Activated B cell treated with CpG ODN at 0.5 μM for 24 hours (primary cell): Measurements from ENCODE around the gene KREMEN1. TPM values are rescaled to one million over a fixed set of nuclear protein-coding genes. Genes with fewer than 3 reads are reported as not detected.

Experiments used
- ATAC-seq: fragments of 200-7000 bp; cut with Tn5 transposase; one replicate; pipeline ENCODE4 v1.10.0; 2021; ENCODE audit warnings: low read depth, mild to moderate bottlenecking, moderate library complexity
- CTCF ChIA-PET: fragments of 350-600 bp; sonication (Branson Sonifier 250); formaldehyde crosslinking; loops from one replicate; lab custom pipeline; 2021; ENCODE audit warnings: antibody characterized with exemption; lab: Charles Lee
- POLR2A ChIA-PET: fragments of 350-600 bp; sonication (Branson Sonifier 250); formaldehyde crosslinking; loops from one replicate; lab custom pipeline; 2021; ENCODE audit warnings: antibody characterized with exemption; lab: Charles Lee
- DNase-seq: peaks from one replicate; pipeline ENCODE4 v3.0.0; 2022
- H3K27ac Mint-ChIP-seq: one replicate; pipeline ENCODE4 v1.8.0; 2020; ENCODE audit warnings: mixed read lengths
- H3K27me3 Mint-ChIP-seq: one replicate; pipeline ENCODE4 v1.8.0; 2021; ENCODE audit warnings: mixed read lengths
- H3K36me3 Mint-ChIP-seq: one replicate; pipeline ENCODE4 v1.8.0; 2021; ENCODE audit warnings: low read depth, mixed read lengths
- H3K4me1 Mint-ChIP-seq: one replicate; pipeline ENCODE4 v1.8.0; 2021; ENCODE audit warnings: mixed read lengths
- H3K4me3 Mint-ChIP-seq: one replicate; pipeline ENCODE4 v1.8.0; 2020; ENCODE audit warnings: mild to moderate bottlenecking, mixed read lengths
- H3K9me3 Mint-ChIP-seq: one replicate; pipeline ENCODE4 v1.8.0; 2020; ENCODE audit warnings: mixed read lengths
- CTCF ChIP-seq: fragments of 200-600 bp; IDR thresholded peaks from one replicate; pipeline ENCODE4 v1.8.0; 2022; ENCODE audit warnings: antibody characterized with exemption, mild to moderate bottlenecking
- intact Hi-C: fragments of 100-400 bp; cut with micrococcal nuclease; formaldehyde crosslinking; loops from one replicate; pipeline ENCODE4 v1.15.1; 2024
- total RNA-seq: library from RNA; stranded (reverse); gene quantifications from 2 replicates; pipeline ENCODE4 v1.2.3, GENCODE V29; 2022

The KREMEN1 gene
- total RNA-seq, 1 donor from 2014 or later, result not detected

- ChIA-PET CTCF (no interaction called here), POLR2A (no interaction called here)
- Mint-ChIP-seq H3K4me1 (peaks cover 11% of the 10 kb centered on the region), H3K27me3 (peaks cover 41% of the 10 kb centered on the region), H3K27ac (no peak overlapping the region), H3K4me3 (no peak overlapping the region), H3K36me3 (no peaks in the 10 kb centered on the region), H3K9me3 (no peaks in the 10 kb centered on the region)
- intact Hi-C loops, result loop anchor here (10.0 kb wide), 2 partner anchors 127 to 167 kb away; partner anchors contain the start of gene EMID1
- no peak for TF ChIP-seq CTCF
- DNase-seq, result no peak
- ATAC-seq, result no peak
These were observed 5.4 kb downstream of the KREMEN1 start for GRCh38 chr22:29078036-29078868.

- intact Hi-C loops, result loop anchor here (10.0 kb wide), 2 partner anchors 126 to 166 kb away; partner anchors contain the start of gene EMID1
- DNase-seq (no peak), ATAC-seq (no peak)
- H3K27ac Mint-ChIP-seq, result no peak overlapping the region
- ChIA-PET POLR2A (no interaction called here), CTCF (no interaction called here)
- H3K4me3 Mint-ChIP-seq, result no peak overlapping the region
- TF ChIP-seq CTCF, result no peak
- peaks cover 42% of the 10 kb centered on the region for H3K27me3 Mint-ChIP-seq
- H3K9me3 Mint-ChIP-seq, result no peaks in the 10 kb centered on the region
- no peaks in the 10 kb centered on the region for H3K36me3 Mint-ChIP-seq
- H3K4me1 Mint-ChIP-seq, result peaks cover 6% of the 10 kb centered on the region
These were observed 6.0 kb downstream of the KREMEN1 start for GRCh38 chr22:29078869-29079207.

DNA sequence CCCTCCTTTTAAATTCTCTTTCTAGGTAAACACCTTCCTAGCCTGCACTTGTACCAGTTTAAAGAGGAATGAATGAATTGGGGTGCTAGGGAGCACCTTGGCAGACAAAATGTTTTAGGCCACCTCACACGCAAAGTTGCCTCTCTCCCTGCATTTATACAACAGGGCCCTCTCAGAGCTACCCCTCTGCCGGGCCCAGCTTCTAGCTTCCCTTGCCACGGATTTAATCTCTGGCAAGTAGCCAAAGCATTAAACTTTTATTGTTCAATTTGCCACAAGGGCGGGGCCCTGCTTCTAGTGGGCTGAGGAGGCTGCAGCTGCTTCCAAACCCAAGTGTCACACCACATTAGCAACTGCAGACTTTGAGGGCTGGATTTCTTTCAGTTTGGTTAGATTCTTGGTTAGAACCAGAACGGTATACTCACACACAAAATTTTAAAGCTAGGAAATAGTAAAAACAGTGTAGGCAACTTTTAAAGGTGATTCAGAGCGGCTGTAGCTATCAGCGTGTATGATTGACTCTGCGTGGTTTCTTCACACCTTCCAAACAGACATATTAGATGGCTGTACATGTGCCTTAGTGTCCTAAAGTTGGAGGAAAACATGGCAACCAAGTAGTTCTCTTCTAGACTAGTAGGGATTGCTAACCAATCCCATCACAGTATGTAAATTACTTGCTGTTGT, 6.5 kb downstream of the KREMEN1 start:
- no peak overlapping the region for H3K4me3 Mint-ChIP-seq
- no peak for TF ChIP-seq CTCF
- H3K27ac Mint-ChIP-seq, result no peak overlapping the region
- peaks cover 37% of the 10 kb centered on the region for H3K27me3 Mint-ChIP-seq
- ChIA-PET CTCF (no interaction called here), POLR2A (no interaction called here)
- H3K36me3 Mint-ChIP-seq, result no peaks in the 10 kb centered on the region
- intact Hi-C loops, result loop anchor here (10.0 kb wide), 2 partner anchors 125 to 165 kb away; partner anchors contain the start of gene EMID1
- H3K4me1 Mint-ChIP-seq, result peaks cover 1% of the 10 kb centered on the region
- ATAC-seq, result no peak
- H3K9me3 Mint-ChIP-seq, result no peaks in the 10 kb centered on the region
- no peak for DNase-seq

DNA sequence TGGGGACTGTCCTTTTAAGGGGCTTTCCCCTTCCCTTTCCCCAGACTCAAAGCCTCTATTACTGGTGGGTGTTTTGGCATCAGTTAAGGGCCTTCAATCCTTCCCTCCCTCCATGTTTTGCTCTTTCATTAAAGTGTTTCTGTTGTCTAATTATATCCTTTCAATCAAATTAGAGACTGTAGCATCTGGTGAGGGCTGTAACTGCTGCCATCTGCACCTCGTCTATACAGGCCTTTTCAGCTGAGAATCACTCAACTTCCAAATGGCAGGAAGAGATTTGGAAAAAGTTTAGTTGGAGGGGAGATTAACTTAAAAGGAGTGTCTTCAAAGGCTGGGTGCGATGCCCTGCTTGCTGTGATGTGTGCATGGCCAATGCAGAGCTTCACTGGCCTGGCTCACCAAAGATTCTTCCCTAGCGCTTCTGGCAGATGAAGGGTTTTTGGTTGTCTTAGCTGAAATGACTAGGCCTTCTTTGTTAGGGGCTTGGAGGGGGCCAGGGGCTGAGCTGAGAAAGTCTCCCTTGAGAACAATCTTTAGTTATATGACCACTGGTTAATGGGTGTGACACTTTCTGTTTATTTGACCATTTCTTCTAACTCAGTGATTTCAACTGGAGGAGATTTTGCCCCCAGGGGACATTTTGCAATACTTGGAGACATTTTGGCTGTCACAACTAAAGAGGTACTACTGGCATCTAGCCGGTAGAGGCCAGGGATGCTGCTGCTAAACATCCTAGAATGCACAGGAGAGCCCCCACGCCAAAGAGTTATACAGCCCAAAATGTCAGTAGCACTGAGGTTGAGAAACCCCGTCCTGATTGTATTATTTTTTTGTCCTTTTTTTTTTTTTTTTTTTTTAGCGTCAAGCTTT, 7.5 kb downstream of the KREMEN1 start:
- no peaks in the 10 kb centered on the region for H3K36me3 Mint-ChIP-seq
- H3K4me1 Mint-ChIP-seq, result no peaks in the 10 kb centered on the region
- ChIA-PET POLR2A (no interaction called here), CTCF (interaction anchor here (0.5 kb wide), 1 partner anchor 873 kb away, joined by 3 read pairs; no protein-coding TSS in a partner anchor)
- ATAC-seq (no peak), DNase-seq (no peak)
- TF ChIP-seq CTCF, result no peak
- H3K9me3 Mint-ChIP-seq, result no peaks in the 10 kb centered on the region
- H3K27me3 Mint-ChIP-seq, result peaks cover 30% of the 10 kb centered on the region
- no peak overlapping the region for H3K27ac Mint-ChIP-seq
- no peak overlapping the region for H3K4me3 Mint-ChIP-seq
- intact Hi-C loops, result no loop called here
